H9 (cell line): Measurements from ENCODE around the gene NSUN7. TPM values are rescaled to one million over a fixed set of nuclear protein-coding genes. Genes with fewer than 3 reads are reported as not detected.

Source experiments
- DNase-seq: peaks from one replicate; pipeline ENCODE4 v3.0.0-alpha.2; 2017
- H2AFZ ChIP-seq: one replicate; pipeline ENCODE4 v1.6.1; 2013; ENCODE audit warnings: mild to moderate bottlenecking, low read length, control low read depth, moderate library complexity
- H2AK5ac ChIP-seq: 2 replicates; pipeline ENCODE4 v1.6.1; 2013; ENCODE audit warnings: low read length, control low read depth, mixed read lengths; ENCODE audit not compliant: insufficient read length
- H2BK120ac ChIP-seq: one replicate; pipeline ENCODE4 v1.6.1; 2013; ENCODE audit warnings: low read depth, mild to moderate bottlenecking, low read length, control low read depth, inconsistent platforms; ENCODE audit not compliant: poor library complexity, severe bottlenecking
- H2BK12ac ChIP-seq: 2 replicates; pipeline ENCODE4 v1.6.1; 2013; ENCODE audit warnings: low read length, control low read depth, mixed read lengths, low read depth; ENCODE audit not compliant: insufficient read length
- H2BK15ac ChIP-seq: 2 replicates; pipeline ENCODE4 v1.6.1; 2013; ENCODE audit warnings: low read depth, low read length, control low read depth
- H2BK20ac ChIP-seq: one replicate; pipeline ENCODE4 v1.6.1; 2013; ENCODE audit warnings: low read depth, mild to moderate bottlenecking, low read length, control low read depth, inconsistent platforms; ENCODE audit not compliant: poor library complexity, severe bottlenecking
- H2BK5ac ChIP-seq: 2 replicates; pipeline ENCODE4 v1.6.1; 2013; ENCODE audit warnings: low read length, control low read depth, mixed read lengths; ENCODE audit not compliant: insufficient read length
- H3K14ac ChIP-seq: 2 replicates; pipeline ENCODE4 v1.6.1; 2013; ENCODE audit warnings: low read length, control low read depth; ENCODE audit not compliant: insufficient read depth
- H3K18ac ChIP-seq: 2 replicates; pipeline ENCODE4 v1.6.1; 2013; ENCODE audit warnings: low read depth, mild to moderate bottlenecking, mixed read lengths, low read length, control low read depth; ENCODE audit not compliant: insufficient read length
- H3K23ac ChIP-seq: 2 replicates; pipeline ENCODE4 v1.6.1; 2013; ENCODE audit warnings: low read length, control low read depth, mixed read lengths, low read depth; ENCODE audit not compliant: insufficient read length
- H3K23me2 ChIP-seq: 2 replicates; pipeline ENCODE4 v1.6.1; 2013; ENCODE audit warnings: low read depth, mild to moderate bottlenecking, mixed read lengths, low read length, control low read depth; ENCODE audit not compliant: insufficient read length, poor library complexity, severe bottlenecking
- H3K27ac ChIP-seq: 2 replicates; pipeline ENCODE4 v1.5.1; 2013; ENCODE audit warnings: low read length, control low read depth, mixed read lengths, low read depth; ENCODE audit not compliant: insufficient read length
- H3K27me3 ChIP-seq: 2 replicates; pipeline ENCODE4 v1.6.1; 2013; ENCODE audit warnings: low read length, control low read depth, inconsistent platforms; ENCODE audit not compliant: insufficient read depth
- H3K4ac ChIP-seq: 2 replicates; pipeline ENCODE4 v1.6.1; 2013; ENCODE audit warnings: low read depth, mild to moderate bottlenecking, control low read depth, inconsistent platforms, low read length, moderate library complexity
- H3K4me1 ChIP-seq: 2 replicates; pipeline ENCODE4 v1.6.1; 2013; ENCODE audit warnings: low read length, control low read depth, inconsistent platforms; ENCODE audit not compliant: insufficient read depth
- H3K4me2 ChIP-seq: 2 replicates; pipeline ENCODE4 v1.6.1; 2013; ENCODE audit warnings: low read length, control low read depth, mixed read lengths; ENCODE audit not compliant: insufficient read length, insufficient read depth
- H3K56ac ChIP-seq: 2 replicates; pipeline ENCODE4 v1.6.1; 2013; ENCODE audit warnings: low read depth, mild to moderate bottlenecking, mixed read lengths, low read length, control low read depth; ENCODE audit not compliant: insufficient read length
- H3K79me1 ChIP-seq: 2 replicates; pipeline ENCODE4 v1.6.1; 2013; ENCODE audit warnings: low read depth, mild to moderate bottlenecking, moderate library complexity, low read length, control low read depth, inconsistent platforms; ENCODE audit not compliant: insufficient read depth, poor library complexity, severe bottlenecking
- H3K79me2 ChIP-seq: 2 replicates; pipeline ENCODE4 v1.6.1; 2013; ENCODE audit warnings: low read length, control low read depth, inconsistent platforms; ENCODE audit not compliant: insufficient read depth
- H3K9ac ChIP-seq: 2 replicates; pipeline ENCODE4 v1.6.1; 2013; ENCODE audit warnings: low read length, control low read depth, mixed read lengths; ENCODE audit not compliant: insufficient read length; ENCODE audit errors: extremely low read depth
- H3K9me3 ChIP-seq: one replicate; pipeline ENCODE4 v1.6.1; 2013; ENCODE audit warnings: low read depth, low read length, inconsistent platforms; ENCODE audit not compliant: control insufficient read depth
- H3T11ph ChIP-seq: one replicate; pipeline ENCODE4 v1.6.1; 2013; ENCODE audit warnings: mild to moderate bottlenecking, low read length, control low read depth, inconsistent platforms
- H4K20me1 ChIP-seq: one replicate; pipeline ENCODE4 v1.6.1; 2013; ENCODE audit not compliant: control insufficient read depth, insufficient read length, insufficient read depth
- H4K5ac ChIP-seq: 2 replicates; pipeline ENCODE4 v1.6.1; 2013; ENCODE audit warnings: low read depth, mild to moderate bottlenecking, mixed read lengths, low read length, control low read depth; ENCODE audit not compliant: insufficient read length
- H4K8ac ChIP-seq: replicated peaks from 2 replicates; pipeline ENCODE4 v1.6.1; 2013; ENCODE audit warnings: low read length, control low read depth, mixed read lengths, low read depth; ENCODE audit not compliant: insufficient read length
- H4K91ac ChIP-seq: 2 replicates; pipeline ENCODE4 v1.6.1; 2013; ENCODE audit warnings: low read depth, mild to moderate bottlenecking, moderate library complexity, mixed read lengths, low read length, control low read depth; ENCODE audit not compliant: insufficient read length
- H3K27ac Mint-ChIP-seq, 3 experiments: 2 replicates in 2 of 3; 3 replicates in 1 of 3; pipeline ENCODE4 v1.8.0; 2020 to 2021; ENCODE audit warnings: mixed read lengths in 3 of 3, mild to moderate bottlenecking in 1 of 3, moderate library complexity in 1 of 3
- H3K27me3 Mint-ChIP-seq: 2 replicates; pipeline ENCODE4 v1.8.0; 2021; ENCODE audit warnings: low read depth, mild to moderate bottlenecking, moderate library complexity, mixed read lengths
- H3K36me3 Mint-ChIP-seq, 3 experiments: 2 replicates in 2 of 3; 3 replicates in 1 of 3; pipeline ENCODE4 v1.8.0; 2020 to 2021; ENCODE audit warnings: low read depth in 3 of 3, mixed read lengths in 3 of 3; ENCODE audit not compliant: insufficient read depth in 1 of 3
- H3K4me1 Mint-ChIP-seq, 2 experiments: 2 replicates each; pipeline ENCODE4 v1.8.0; 2020; ENCODE audit warnings: mixed read lengths in 2 of 2
- H3K4me3 Mint-ChIP-seq, 2 experiments: 2 replicates in 1 of 2; 3 replicates in 1 of 2; pipeline ENCODE4 v1.8.0; 2020 to 2021; ENCODE audit warnings: mild to moderate bottlenecking in 2 of 2, mixed read lengths in 2 of 2, moderate library complexity in 1 of 2
- H3K9me3 Mint-ChIP-seq, 2 experiments: 2 replicates in 1 of 2; 3 replicates in 1 of 2; pipeline ENCODE4 v1.8.0; 2020; ENCODE audit warnings: mild to moderate bottlenecking in 2 of 2, mixed read lengths in 2 of 2, moderate library complexity in 1 of 2
- CTCF ChIP-seq: fragments of 200-600 bp; sonication (generic); conservative IDR thresholded peaks from 3 replicates; pipeline ENCODE4 v1.8.0; 2021; ENCODE audit warnings: antibody characterized with exemption, mild to moderate bottlenecking
- WGBS: extraction: QIAGEN DNeasy Blood & Tissue Kit; methylation state at CpG from one replicate; pipeline ENCODE4 v1.1.7; 2013; ENCODE audit warnings: missing lambda C conversion rate, low lambda C conversion rate, mixed read lengths; ENCODE audit not compliant: insufficient read length; ENCODE audit errors: extremely low coverage; 5-methylcytosine and 5-hydroxymethylcytosine counted together
- total RNA-seq: library from RNA; stranded (reverse); gene quantifications from 2 replicates; pipeline ENCODE4 v1.2.1, GENCODE V29; 2021

The NSUN7 gene
- total RNA-seq, 1 experiment from 2014 or later: 15.9 TPM

GRCh38 chr4:40745285-40745984 lies 4.3 kb upstream of the NSUN7 start:
- no peaks in the 10 kb centered on the region for H3K9me3 ChIP-seq
- no peak overlapping the region for H3K4me2 ChIP-seq
- H3K56ac ChIP-seq: no peak overlapping the region
- no CpG with 5 or more reads among the region's 6 CpGs for WGBS
- no peak overlapping the region for H4K8ac ChIP-seq
- H3K27ac Mint-ChIP-seq: no peak overlapping the region
- no peak overlapping the region for H2BK12ac ChIP-seq
- no peak overlapping the region for H3K23ac ChIP-seq
- no peak overlapping the region for H3K9ac ChIP-seq
- H2AK5ac ChIP-seq: no peak overlapping the region
- H3T11ph ChIP-seq: no peak overlapping the region
- H3K79me1 ChIP-seq: no peaks in the 10 kb centered on the region
- H2BK15ac ChIP-seq: no peak overlapping the region
- no peak overlapping the region for H3K4ac ChIP-seq
- H3K4me3 Mint-ChIP-seq: no peak overlapping the region
- no peaks in the 10 kb centered on the region for H3K79me2 ChIP-seq
- H2BK20ac ChIP-seq: no peak overlapping the region
- DNase-seq: no peak
- no peaks in the 10 kb centered on the region for H3K36me3 Mint-ChIP-seq
- H3K23me2 ChIP-seq: peaks cover 2% of the 10 kb centered on the region
- TF ChIP-seq CTCF: no peak
- no peak overlapping the region for H3K27ac ChIP-seq
- no peak overlapping the region for H3K18ac ChIP-seq
- no peak overlapping the region for H4K5ac ChIP-seq
- peaks cover 4% of the 10 kb centered on the region; the same call in 1 of the 2 replicates for H3K4me1 ChIP-seq
- H3K27me3 Mint-ChIP-seq: no peaks in the 10 kb centered on the region
- H3K27me3 ChIP-seq: no peaks in the 10 kb centered on the region
- H3K14ac ChIP-seq: no peak overlapping the region
- H2BK5ac ChIP-seq: no peak overlapping the region
- H3K9me3 Mint-ChIP-seq: no peaks in the 10 kb centered on the region
- H2AFZ ChIP-seq: no peak overlapping the region
- H2BK120ac ChIP-seq: no peak overlapping the region
- no peak overlapping the region for H4K91ac ChIP-seq
- peaks cover 0 to under 1% of the 10 kb centered on the region in 2 experiments; a peak in 1 of 4 replicates for H3K4me1 Mint-ChIP-seq
- H4K20me1 ChIP-seq: no peaks in the 10 kb centered on the region
